ENCODE results near the gene KCNQ5.

KCNQ5 gene

GRCh38 chr6:73116330-73116729 lies 494.5 kb downstream of the KCNQ5 start:
- H3K4me3 ChIP-seq (ENCODE audit: low read depth, low read length): no peak overlapping the region
- no peak for TF ChIP-seq CTCF (IDR thresholded peaks at IDR 0.05; ENCODE audit: borderline replicate concordance, insufficient read depth, low read depth, low read length)

- TF ChIP-seq CTCF (IDR thresholded peaks at IDR 0.05; ENCODE audit: borderline replicate concordance, insufficient read depth, low read depth, low read length): no peak
- H3K4me3 ChIP-seq (ENCODE audit: low read depth, low read length): no peak overlapping the region
Measured at GRCh38 chr6:73121421-73121993, 499.6 kb downstream of the KCNQ5 start.

- no peak overlapping the region for H3K4me3 ChIP-seq (ENCODE audit: low read depth, low read length)
- no peak for TF ChIP-seq CTCF (IDR thresholded peaks at IDR 0.05; ENCODE audit: borderline replicate concordance, insufficient read depth, low read depth, low read length)
Measured at GRCh38 chr6:73123632-73124329, 501.9 kb downstream of the KCNQ5 start.

- H3K4me3 ChIP-seq (ENCODE audit: low read depth, low read length): no peak overlapping the region
- TF ChIP-seq CTCF (IDR thresholded peaks at IDR 0.05; ENCODE audit: borderline replicate concordance, insufficient read depth, low read depth, low read length): peak; percentile 93
Measured at GRCh38 chr6:73129653-73130443, 508.0 kb downstream of the KCNQ5 start.

- no peak for TF ChIP-seq CTCF (IDR thresholded peaks at IDR 0.05; ENCODE audit: borderline replicate concordance, insufficient read depth, low read depth, low read length)
- no peak overlapping the region for H3K4me3 ChIP-seq (ENCODE audit: low read depth, low read length)
Measured at GRCh38 chr6:73131706-73132105, 509.8 kb downstream of the KCNQ5 start.

GRCh38 chr6:73134588-73134987 lies 512.7 kb downstream of the KCNQ5 start:
- no peak overlapping the region for H3K4me3 ChIP-seq (ENCODE audit: low read depth, low read length)
- TF ChIP-seq CTCF (IDR thresholded peaks at IDR 0.05; ENCODE audit: borderline replicate concordance, insufficient read depth, low read depth, low read length): peak; percentile 68
